NB4 (cell line): ENCODE data around the gene C19orf38.

Source experiments
- POLR2A ChIP-seq: IDR thresholded peaks from 2 replicates; pipeline ENCODE4 v1.6.1; 2011; ENCODE audit warnings: mild to moderate bottlenecking; ENCODE audit not compliant: insufficient read length; ENCODE audit errors: extremely low read depth
- TF ChIP-seq, protein P1 (sequence below): IDR thresholded peaks from one replicate; pipeline ENCODE4 v1.5.1; 2012; ENCODE audit warnings: low read depth, low read length

- TF ChIP-seq, protein P1, sequence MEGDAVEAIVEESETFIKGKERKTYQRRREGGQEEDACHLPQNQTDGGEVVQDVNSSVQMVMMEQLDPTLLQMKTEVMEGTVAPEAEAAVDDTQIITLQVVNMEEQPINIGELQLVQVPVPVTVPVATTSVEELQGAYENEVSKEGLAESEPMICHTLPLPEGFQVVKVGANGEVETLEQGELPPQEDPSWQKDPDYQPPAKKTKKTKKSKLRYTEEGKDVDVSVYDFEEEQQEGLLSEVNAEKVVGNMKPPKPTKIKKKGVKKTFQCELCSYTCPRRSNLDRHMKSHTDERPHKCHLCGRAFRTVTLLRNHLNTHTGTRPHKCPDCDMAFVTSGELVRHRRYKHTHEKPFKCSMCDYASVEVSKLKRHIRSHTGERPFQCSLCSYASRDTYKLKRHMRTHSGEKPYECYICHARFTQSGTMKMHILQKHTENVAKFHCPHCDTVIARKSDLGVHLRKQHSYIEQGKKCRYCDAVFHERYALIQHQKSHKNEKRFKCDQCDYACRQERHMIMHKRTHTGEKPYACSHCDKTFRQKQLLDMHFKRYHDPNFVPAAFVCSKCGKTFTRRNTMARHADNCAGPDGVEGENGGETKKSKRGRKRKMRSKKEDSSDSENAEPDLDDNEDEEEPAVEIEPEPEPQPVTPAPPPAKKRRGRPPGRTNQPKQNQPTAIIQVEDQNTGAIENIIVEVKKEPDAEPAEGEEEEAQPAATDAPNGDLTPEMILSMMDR: no peak
- TF ChIP-seq POLR2A: no peak
These were observed 67.2 kb downstream of the C19orf38 start for GRCh38 chr19:10915130-10916091.
